Neural progenitor cell (in vitro differentiated cells): ENCODE measurements around the gene FKBP1A.

Source experiments
- EZH2 ChIP-seq: fragments of 200-600 bp; sonication (generic); IDR thresholded peaks from 2 replicates; pipeline ENCODE4 v1.6.1; 2017; ENCODE audit warnings: antibody characterized with exemption, mild to moderate bottlenecking, moderate library complexity
- TF ChIP-seq, protein P1 (sequence below): fragments of 200-600 bp; sonication (generic); IDR thresholded peaks from 2 replicates; pipeline ENCODE4 v1.5.1; 2017; ENCODE audit warnings: antibody characterized with exemption, mild to moderate bottlenecking

DNA sequence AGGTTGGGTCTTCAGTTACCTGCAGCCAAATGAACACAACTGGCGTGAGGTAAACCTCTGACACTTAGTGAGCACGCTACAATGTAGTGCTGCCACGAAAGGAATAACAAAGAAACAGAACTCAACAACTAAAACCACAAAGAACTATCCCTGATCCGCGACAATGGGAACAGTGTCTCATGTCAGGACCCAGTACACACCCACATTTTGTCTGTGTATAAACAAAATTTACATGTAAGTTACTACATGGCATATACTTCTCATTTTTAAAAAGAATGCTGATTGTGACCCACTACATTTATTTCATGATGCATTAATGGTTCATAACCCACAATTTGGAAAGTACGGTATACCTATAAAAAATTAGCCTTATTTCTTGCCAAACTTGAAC lies 14.1 kb downstream of the FKBP1A start:
- TF ChIP-seq, protein P1, sequence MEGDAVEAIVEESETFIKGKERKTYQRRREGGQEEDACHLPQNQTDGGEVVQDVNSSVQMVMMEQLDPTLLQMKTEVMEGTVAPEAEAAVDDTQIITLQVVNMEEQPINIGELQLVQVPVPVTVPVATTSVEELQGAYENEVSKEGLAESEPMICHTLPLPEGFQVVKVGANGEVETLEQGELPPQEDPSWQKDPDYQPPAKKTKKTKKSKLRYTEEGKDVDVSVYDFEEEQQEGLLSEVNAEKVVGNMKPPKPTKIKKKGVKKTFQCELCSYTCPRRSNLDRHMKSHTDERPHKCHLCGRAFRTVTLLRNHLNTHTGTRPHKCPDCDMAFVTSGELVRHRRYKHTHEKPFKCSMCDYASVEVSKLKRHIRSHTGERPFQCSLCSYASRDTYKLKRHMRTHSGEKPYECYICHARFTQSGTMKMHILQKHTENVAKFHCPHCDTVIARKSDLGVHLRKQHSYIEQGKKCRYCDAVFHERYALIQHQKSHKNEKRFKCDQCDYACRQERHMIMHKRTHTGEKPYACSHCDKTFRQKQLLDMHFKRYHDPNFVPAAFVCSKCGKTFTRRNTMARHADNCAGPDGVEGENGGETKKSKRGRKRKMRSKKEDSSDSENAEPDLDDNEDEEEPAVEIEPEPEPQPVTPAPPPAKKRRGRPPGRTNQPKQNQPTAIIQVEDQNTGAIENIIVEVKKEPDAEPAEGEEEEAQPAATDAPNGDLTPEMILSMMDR = no peak
- no peak for TF ChIP-seq EZH2
